Neural cell (in vitro differentiated cells): ENCODE measurements around the gene MLLT11. TPM values are rescaled to one million over a fixed set of nuclear protein-coding genes. Genes with fewer than 3 reads are reported as not detected.

Experiments used
- H2AFZ ChIP-seq: fragments of 200-600, 300-800 bp; sonication (generic), shearing (Covaris generic); 2 replicates; pipeline ENCODE4 v1.6.0; 2014; ENCODE audit warnings: low read depth, mild to moderate bottlenecking, antibody characterized with exemption, low read length, moderate library complexity
- H3F3A ChIP-seq: fragments of 200-600 bp; shearing (Covaris generic); 2 replicates; pipeline ENCODE4 v1.6.1; 2016; ENCODE audit warnings: mild to moderate bottlenecking, moderate library complexity, mixed read lengths, antibody characterized with exemption, low read length; ENCODE audit not compliant: insufficient read depth, poor library complexity, severe bottlenecking
- H3K27ac ChIP-seq: fragments of 200-600, 300-800 bp; sonication (generic), shearing (Covaris generic); 2 replicates; pipeline ENCODE4 v1.5.1; 2014; ENCODE audit warnings: mild to moderate bottlenecking, low read length, moderate library complexity
- H3K27me3 ChIP-seq: fragments of 300-800, 200-600 bp; sonication (generic), shearing (Covaris generic); 2 replicates; pipeline ENCODE4 v1.6.0; 2014; ENCODE audit warnings: mild to moderate bottlenecking, low read depth, low read length, moderate library complexity; ENCODE audit not compliant: insufficient read depth
- H3K36me3 ChIP-seq: fragments of 300-800, 200-600 bp; sonication (generic), shearing (Covaris generic); 2 replicates; pipeline ENCODE4 v1.5.1; 2014; ENCODE audit warnings: mild to moderate bottlenecking, antibody characterized with exemption, low read length, moderate library complexity; ENCODE audit not compliant: insufficient read depth
- H3K4me2 ChIP-seq: fragments of 300-800, 200-600 bp; sonication (generic), shearing (Covaris generic); 2 replicates; pipeline ENCODE4 v1.6.0; 2014; ENCODE audit warnings: mild to moderate bottlenecking, low read length
- H3K4me3 ChIP-seq: fragments of 300-800, 200-600 bp; sonication (generic), shearing (Covaris generic); 2 replicates; pipeline ENCODE4 v1.5.1; 2014; ENCODE audit warnings: mild to moderate bottlenecking, low read length, moderate library complexity
- H3K79me2 ChIP-seq: fragments of 200-600 bp; shearing (Covaris generic); replicated peaks from 2 replicates; pipeline ENCODE4 v1.6.0; 2014; ENCODE audit warnings: mild to moderate bottlenecking, low read length, moderate library complexity; ENCODE audit not compliant: insufficient read depth
- H3K9ac ChIP-seq: fragments of 300-800, 200-600 bp; sonication (generic), shearing (Covaris generic); 2 replicates; pipeline ENCODE4 v1.6.1; 2016; ENCODE audit warnings: mild to moderate bottlenecking, low read length, mixed read lengths
- H3K9me2 ChIP-seq: fragments of 200-600 bp; shearing (Covaris generic); 2 replicates; pipeline ENCODE4 v1.6.1; 2016; ENCODE audit warnings: mild to moderate bottlenecking, low read length, mixed read lengths; ENCODE audit not compliant: insufficient read depth
- H3K9me3 ChIP-seq: fragments of 200-600, 300-800 bp; sonication (generic), shearing (Covaris generic); 2 replicates; pipeline ENCODE4 v1.6.1; 2016; ENCODE audit warnings: mild to moderate bottlenecking, mixed run types, low read length, moderate library complexity, mixed read lengths
- H4K20me1 ChIP-seq: fragments of 200-600 bp; shearing (Covaris generic); 2 replicates; pipeline ENCODE4 v1.6.1; 2016; ENCODE audit warnings: mild to moderate bottlenecking, mixed run types; ENCODE audit not compliant: insufficient read depth
- EP300 ChIP-seq: fragments of 450-650 bp; conservative IDR thresholded peaks from 2 replicates; pipeline ENCODE4 v1.6.1; 2014; ENCODE audit warnings: antibody characterized with exemption, mild to moderate bottlenecking, moderate library complexity; ENCODE audit not compliant: poor library complexity, severe bottlenecking
- EZH2 ChIP-seq: fragments of 200-600, 300-800 bp; shearing (Covaris generic), sonication (generic); IDR thresholded peaks from 2 replicates; pipeline ENCODE4 v1.6.1; 2014; ENCODE audit warnings: antibody characterized with exemption, low read length, borderline replicate concordance, mild to moderate bottlenecking; ENCODE audit not compliant: insufficient read depth, poor library complexity, severe bottlenecking
- MXI1 ChIP-seq: fragments of 450-650 bp; conservative IDR thresholded peaks from 2 replicates; pipeline ENCODE4 v1.6.1; 2014; ENCODE audit warnings: antibody characterized with exemption, mild to moderate bottlenecking; ENCODE audit not compliant: poor library complexity, severe bottlenecking
- POLR2AphosphoS5 ChIP-seq: IDR thresholded peaks from 2 replicates; pipeline ENCODE4 v1.6.1; 2012
- RAD21 ChIP-seq: fragments of 450-650 bp; conservative IDR thresholded peaks from 2 replicates; pipeline ENCODE4 v1.6.1; 2014; ENCODE audit warnings: antibody characterized with exemption, mild to moderate bottlenecking, moderate library complexity
- SMC3 ChIP-seq: fragments of 450-650 bp; conservative IDR thresholded peaks from 2 replicates; pipeline ENCODE4 v1.6.1; 2014; ENCODE audit warnings: antibody characterized with exemption, mild to moderate bottlenecking, moderate library complexity; ENCODE audit not compliant: poor library complexity
- TAF1 ChIP-seq: IDR thresholded peaks from 2 replicates; pipeline ENCODE4 v1.6.1; 2012; ENCODE audit warnings: low read depth
- polyA plus RNA-seq: library from polyadenylated mRNA; depleted of rRNA; stranded (reverse); fragments of >200 nt; gene quantifications from 2 replicates; pipeline ENCODE4 v1.2.3, GENCODE V29; 2014
- TF ChIP-seq, protein P1 (sequence below): IDR thresholded peaks from 2 replicates; pipeline ENCODE4 v1.6.1; 2012; ENCODE audit warnings: borderline replicate concordance
- TF ChIP-seq, protein P2 (sequence below): fragments of 450-650 bp; IDR thresholded peaks from 2 replicates; pipeline ENCODE4 v1.5.1; 2014; ENCODE audit warnings: antibody characterized with exemption, mild to moderate bottlenecking, moderate library complexity; ENCODE audit not compliant: poor library complexity, severe bottlenecking

MLLT11 gene
- polyA plus RNA-seq, 1 donor from 2014 or later: 142 TPM

DNA sequence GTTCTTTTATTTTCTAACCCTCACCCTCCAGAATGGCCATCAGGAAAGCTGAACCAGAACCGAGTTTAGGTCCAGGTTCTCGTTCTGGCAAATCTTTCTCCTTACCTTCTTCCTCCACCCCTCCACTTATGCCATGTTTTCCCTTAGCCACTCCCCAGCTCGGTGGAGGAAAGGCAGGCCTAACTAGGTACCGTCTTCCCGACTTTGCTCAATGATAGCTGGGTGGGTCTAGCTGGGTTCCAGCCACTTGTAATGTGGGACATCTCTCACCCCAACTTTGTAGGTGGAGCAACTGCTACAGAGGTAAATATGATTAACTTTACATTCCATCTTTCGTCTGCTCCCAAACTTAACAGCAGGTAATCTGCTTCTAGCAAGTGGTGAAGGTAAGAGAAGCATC is 23.2 kb upstream of the MLLT11 start:
- no peaks in the 10 kb centered on the region for H3K9me2 ChIP-seq
- no peaks in the 10 kb centered on the region for H4K20me1 ChIP-seq
- H3K27ac ChIP-seq: no peak overlapping the region
- H2AFZ ChIP-seq: no peak overlapping the region
- no peak for TF ChIP-seq TAF1
- TF ChIP-seq EP300: no peak
- TF ChIP-seq, protein P1, sequence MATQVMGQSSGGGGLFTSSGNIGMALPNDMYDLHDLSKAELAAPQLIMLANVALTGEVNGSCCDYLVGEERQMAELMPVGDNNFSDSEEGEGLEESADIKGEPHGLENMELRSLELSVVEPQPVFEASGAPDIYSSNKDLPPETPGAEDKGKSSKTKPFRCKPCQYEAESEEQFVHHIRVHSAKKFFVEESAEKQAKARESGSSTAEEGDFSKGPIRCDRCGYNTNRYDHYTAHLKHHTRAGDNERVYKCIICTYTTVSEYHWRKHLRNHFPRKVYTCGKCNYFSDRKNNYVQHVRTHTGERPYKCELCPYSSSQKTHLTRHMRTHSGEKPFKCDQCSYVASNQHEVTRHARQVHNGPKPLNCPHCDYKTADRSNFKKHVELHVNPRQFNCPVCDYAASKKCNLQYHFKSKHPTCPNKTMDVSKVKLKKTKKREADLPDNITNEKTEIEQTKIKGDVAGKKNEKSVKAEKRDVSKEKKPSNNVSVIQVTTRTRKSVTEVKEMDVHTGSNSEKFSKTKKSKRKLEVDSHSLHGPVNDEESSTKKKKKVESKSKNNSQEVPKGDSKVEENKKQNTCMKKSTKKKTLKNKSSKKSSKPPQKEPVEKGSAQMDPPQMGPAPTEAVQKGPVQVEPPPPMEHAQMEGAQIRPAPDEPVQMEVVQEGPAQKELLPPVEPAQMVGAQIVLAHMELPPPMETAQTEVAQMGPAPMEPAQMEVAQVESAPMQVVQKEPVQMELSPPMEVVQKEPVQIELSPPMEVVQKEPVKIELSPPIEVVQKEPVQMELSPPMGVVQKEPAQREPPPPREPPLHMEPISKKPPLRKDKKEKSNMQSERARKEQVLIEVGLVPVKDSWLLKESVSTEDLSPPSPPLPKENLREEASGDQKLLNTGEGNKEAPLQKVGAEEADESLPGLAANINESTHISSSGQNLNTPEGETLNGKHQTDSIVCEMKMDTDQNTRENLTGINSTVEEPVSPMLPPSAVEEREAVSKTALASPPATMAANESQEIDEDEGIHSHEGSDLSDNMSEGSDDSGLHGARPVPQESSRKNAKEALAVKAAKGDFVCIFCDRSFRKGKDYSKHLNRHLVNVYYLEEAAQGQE: no peak
- TF ChIP-seq EZH2: no peak
- TF ChIP-seq, protein P2, sequence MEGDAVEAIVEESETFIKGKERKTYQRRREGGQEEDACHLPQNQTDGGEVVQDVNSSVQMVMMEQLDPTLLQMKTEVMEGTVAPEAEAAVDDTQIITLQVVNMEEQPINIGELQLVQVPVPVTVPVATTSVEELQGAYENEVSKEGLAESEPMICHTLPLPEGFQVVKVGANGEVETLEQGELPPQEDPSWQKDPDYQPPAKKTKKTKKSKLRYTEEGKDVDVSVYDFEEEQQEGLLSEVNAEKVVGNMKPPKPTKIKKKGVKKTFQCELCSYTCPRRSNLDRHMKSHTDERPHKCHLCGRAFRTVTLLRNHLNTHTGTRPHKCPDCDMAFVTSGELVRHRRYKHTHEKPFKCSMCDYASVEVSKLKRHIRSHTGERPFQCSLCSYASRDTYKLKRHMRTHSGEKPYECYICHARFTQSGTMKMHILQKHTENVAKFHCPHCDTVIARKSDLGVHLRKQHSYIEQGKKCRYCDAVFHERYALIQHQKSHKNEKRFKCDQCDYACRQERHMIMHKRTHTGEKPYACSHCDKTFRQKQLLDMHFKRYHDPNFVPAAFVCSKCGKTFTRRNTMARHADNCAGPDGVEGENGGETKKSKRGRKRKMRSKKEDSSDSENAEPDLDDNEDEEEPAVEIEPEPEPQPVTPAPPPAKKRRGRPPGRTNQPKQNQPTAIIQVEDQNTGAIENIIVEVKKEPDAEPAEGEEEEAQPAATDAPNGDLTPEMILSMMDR: no peak
- no peak for TF ChIP-seq SMC3
- no peak for TF ChIP-seq RAD21
- no peak for TF ChIP-seq POLR2AphosphoS5
- no peak for TF ChIP-seq MXI1
- no peak overlapping the region for H3K4me2 ChIP-seq
- H3K9me3 ChIP-seq: no peaks in the 10 kb centered on the region
- H3K9ac ChIP-seq: no peak overlapping the region
- H3K36me3 ChIP-seq: no peaks in the 10 kb centered on the region
- H3F3A ChIP-seq: no peaks in the 10 kb centered on the region
- no peak overlapping the region for H3K4me3 ChIP-seq
- no peaks in the 10 kb centered on the region for H3K79me2 ChIP-seq
- H3K27me3 ChIP-seq: no peaks in the 10 kb centered on the region

DNA sequence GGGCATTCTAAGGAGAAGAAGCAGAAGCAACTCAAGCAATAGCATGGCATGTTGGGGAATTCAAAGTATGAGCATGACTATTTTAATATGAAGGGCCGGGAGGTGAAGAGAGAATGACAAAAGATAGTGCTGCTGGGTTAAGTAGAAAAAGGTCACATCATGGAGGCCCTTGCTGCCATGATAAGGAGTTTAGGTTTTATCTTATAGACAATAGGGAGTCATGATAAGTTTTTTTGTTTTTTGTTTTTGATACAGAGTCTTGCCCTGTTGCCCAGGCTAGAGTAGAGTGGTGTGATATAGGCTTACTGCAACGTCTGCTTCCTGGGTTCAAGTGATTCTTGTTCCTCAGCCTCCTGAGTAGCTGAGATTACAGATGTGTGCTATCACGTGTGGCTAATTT is 20.7 kb upstream of the MLLT11 start:
- no peaks in the 10 kb centered on the region for H3F3A ChIP-seq
- H3K27ac ChIP-seq: no peak overlapping the region
- H3K4me3 ChIP-seq: no peak overlapping the region
- H3K79me2 ChIP-seq: no peaks in the 10 kb centered on the region
- H3K9ac ChIP-seq: no peak overlapping the region
- no peaks in the 10 kb centered on the region for H3K9me2 ChIP-seq
- H4K20me1 ChIP-seq: no peaks in the 10 kb centered on the region
- TF ChIP-seq POLR2AphosphoS5: no peak
- no peak overlapping the region for H2AFZ ChIP-seq
- no peak overlapping the region for H3K4me2 ChIP-seq
- H3K9me3 ChIP-seq: no peaks in the 10 kb centered on the region
- no peaks in the 10 kb centered on the region for H3K27me3 ChIP-seq
- no peaks in the 10 kb centered on the region for H3K36me3 ChIP-seq

DNA sequence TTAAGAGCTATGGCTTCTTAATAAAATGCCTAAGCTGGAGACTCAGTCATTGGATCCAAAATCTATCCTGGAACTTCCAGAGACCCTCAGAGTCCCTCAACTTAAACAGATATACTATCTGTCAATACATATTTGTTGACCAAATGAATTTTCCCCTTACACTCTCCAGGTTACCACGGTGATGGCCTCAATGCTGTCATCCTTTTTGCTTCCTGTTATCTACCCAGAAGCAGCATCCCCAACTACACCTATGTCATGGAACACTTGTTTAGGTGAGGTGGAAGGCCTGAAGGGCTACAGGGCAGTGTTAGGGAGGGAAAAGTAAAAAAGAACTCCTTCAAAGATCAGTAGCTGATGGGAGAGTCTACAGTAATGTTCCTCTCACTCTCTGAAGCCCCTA is 17.0 kb upstream of the MLLT11 start:
- H3K9me2 ChIP-seq: no peaks in the 10 kb centered on the region
- TF ChIP-seq POLR2AphosphoS5: no peak
- TF ChIP-seq, protein P1: no peak
- TF ChIP-seq TAF1: no peak
- TF ChIP-seq EZH2: no peak
- TF ChIP-seq MXI1: no peak
- no peak for TF ChIP-seq RAD21
- no peak for TF ChIP-seq SMC3
- no peak for TF ChIP-seq EP300
- TF ChIP-seq, protein P2: no peak
- H3K27me3 ChIP-seq: no peaks in the 10 kb centered on the region
- H3K4me2 ChIP-seq: no peak overlapping the region
- H3K9ac ChIP-seq: no peak overlapping the region
- no peak overlapping the region for H3K27ac ChIP-seq
- no peak overlapping the region for H3K4me3 ChIP-seq
- no peaks in the 10 kb centered on the region for H3K9me3 ChIP-seq
- H2AFZ ChIP-seq: no peak overlapping the region
- no peaks in the 10 kb centered on the region for H3K36me3 ChIP-seq
- no peaks in the 10 kb centered on the region for H3F3A ChIP-seq
- H4K20me1 ChIP-seq: no peaks in the 10 kb centered on the region
- H3K79me2 ChIP-seq: no peaks in the 10 kb centered on the region
